ENCODE results near the gene SNAPC4.

GRCh38 chr9:136353757-136354488, 46.0 kb downstream of the SNAPC4 start:
- no peak for TF ChIP-seq EP300 (IDR thresholded peaks at IDR 0.05)
- TF ChIP-seq CTCF (IDR thresholded peaks at IDR 0.05) = no peak
- TF ChIP-seq MAX (IDR thresholded peaks at IDR 0.05) = no peak
- TF ChIP-seq HOXA7 (CRISPR knock-in tag; IDR thresholded peaks at IDR 0.05) = no peak
- TF ChIP-seq USF2 (IDR thresholded peaks at IDR 0.05) = no peak
- TF ChIP-seq REST (IDR thresholded peaks at IDR 0.05) = no peak

Data from A549 (cell line).